HCT116 (cell line): ENCODE data around the gene RSPH6A. TPM values are rescaled to one million over a fixed set of nuclear protein-coding genes. Genes with fewer than 3 reads are reported as not detected.

Experiments
- ATAC-seq: fragments of 200-7000 bp; cut with Tn5 transposase; 2 replicates; pipeline ENCODE4 v1.9.1; 2020; ENCODE audit warnings: mild to moderate bottlenecking, moderate library complexity
- BruUV-seq: library from RNA; stranded (reverse); fragments of 400-500 nt; replicated peaks from 2 replicates; lab custom pipeline; 2021; lab: Mats Ljungman, UMichigan
- CTCF ChIA-PET: fragments of 300-600 bp; sonication (Branson Sonifier 250); formaldehyde crosslinking; loops from one replicate; lab custom pipeline; 2021; ENCODE audit warnings: antibody characterized with exemption; lab: Charles Lee
- POLR2A ChIA-PET: fragments of 300-600, 350-600 bp; sonication (Branson Sonifier 250); formaldehyde crosslinking; loops from one replicate; lab custom pipeline; 2021; ENCODE audit warnings: antibody characterized with exemption; lab: Charles Lee
- RAD21 ChIA-PET, 2 experiments: fragments of 300-600 bp; sonication (Branson Sonifier 250); formaldehyde crosslinking; loops; one replicate each; lab custom pipeline; 2023; ENCODE audit warnings: low total read pairs in 2 of 2; ENCODE audit not compliant: uncharacterized antibody in 2 of 2, unreplicated experiment in 2 of 2, low non-redundant PET in 1 of 2; lab: Charles Lee
- DNase-seq: peaks from one replicate; pipeline ENCODE4 v3.0.0-alpha.2; 2010; ENCODE audit warnings: low read depth, low spot score
- H2AFZ ChIP-seq: fragments of 200-600 bp; shearing (Covaris generic), sonication (generic); 2 replicates; pipeline ENCODE4 v1.6.1; 2017; ENCODE audit warnings: low read depth, mixed run types, mixed read lengths, antibody characterized with exemption, low read length; ENCODE audit not compliant: poor library complexity, severe bottlenecking
- H3K27ac ChIP-seq: 2 replicates; pipeline ENCODE4 v1.5.1; 2012; ENCODE audit warnings: low read depth, low read length
- H3K27me3 ChIP-seq: fragments of 200-600 bp; sonication (generic); 2 replicates; pipeline ENCODE4 v1.6.1; 2016; ENCODE audit warnings: mixed run types, low read length, mixed read lengths; ENCODE audit not compliant: insufficient read depth
- H3K36me3 ChIP-seq, 2 experiments: fragments of 200-500 bp in 1 of 2; fragments of 200-600 bp in 1 of 2; sonication (Bioruptor generic) in 1 of 2; sonication (generic) in 1 of 2; 2 replicates each; pipeline versions ENCODE4 v1.5.1 to v1.6.1; 2014 to 2016; ENCODE audit warnings: low read length in 2 of 2, inconsistent platforms in 1 of 2, mixed read lengths in 1 of 2, mixed run types in 1 of 2; ENCODE audit not compliant: insufficient read depth in 2 of 2, control insufficient read depth in 1 of 2
- H3K4me1 ChIP-seq, 2 experiments: fragments of 200-600 bp in 1 of 2; sonication (generic) in 1 of 2; 2 replicates each; pipeline versions ENCODE4 v1.5.1 to v1.6.1; 2012 to 2017; ENCODE audit warnings: low read length in 2 of 2, inconsistent platforms in 1 of 2, mild to moderate bottlenecking in 1 of 2, mixed read lengths in 1 of 2, mixed run types in 1 of 2, moderate library complexity in 1 of 2; ENCODE audit not compliant: insufficient read depth in 2 of 2, control insufficient read depth in 1 of 2
- H3K4me2 ChIP-seq: fragments of 200-600 bp; sonication (generic); 2 replicates; pipeline ENCODE4 v1.6.1; 2017; ENCODE audit warnings: mixed run types, low read length, mixed read lengths
- H3K4me3 ChIP-seq, 2 experiments: fragments of 200-600 bp in 1 of 2; sonication (generic) in 1 of 2; replicated peaks in 1 of 2; 2 replicates each; pipeline ENCODE4 v1.5.1; 2011 to 2016; ENCODE audit warnings: low read length in 2 of 2, control low read depth in 1 of 2, low read depth in 1 of 2, mild to moderate bottlenecking in 1 of 2, mixed read lengths in 1 of 2, mixed run types in 1 of 2
- H3K79me2 ChIP-seq: fragments of 200-600 bp; sonication (generic); 2 replicates; pipeline ENCODE4 v1.6.1; 2017; ENCODE audit warnings: mild to moderate bottlenecking, mixed run types, low read length, moderate library complexity, mixed read lengths; ENCODE audit not compliant: insufficient read depth
- H3K9ac ChIP-seq: fragments of 200-600 bp; sonication (generic); 2 replicates; pipeline ENCODE4 v1.6.1; 2016; ENCODE audit warnings: low read length, mixed read lengths
- H3K9me2 ChIP-seq: fragments of 200-600 bp; sonication (generic), shearing (Covaris generic); 2 replicates; pipeline ENCODE4 v1.6.1; 2017; ENCODE audit warnings: mixed run types, mild to moderate bottlenecking, moderate library complexity; ENCODE audit not compliant: insufficient read depth
- H3K9me3 ChIP-seq, 2 experiments: fragments of 200-500 bp in 1 of 2; fragments of 200-600 bp in 1 of 2; sonication (Bioruptor generic) in 1 of 2; sonication (generic) in 1 of 2; 2 replicates each; pipeline ENCODE4 v1.6.1; 2014 to 2017; ENCODE audit warnings: low read length in 2 of 2, mixed read lengths in 2 of 2, inconsistent platforms in 1 of 2, low read depth in 1 of 2, mild to moderate bottlenecking in 1 of 2, mixed run types in 1 of 2, moderate library complexity in 1 of 2; ENCODE audit not compliant: control insufficient read depth in 1 of 2, insufficient read depth in 1 of 2
- H4K20me1 ChIP-seq: fragments of 200-600 bp; sonication (generic), shearing (Covaris generic); 2 replicates; pipeline ENCODE4 v1.6.1; 2017; ENCODE audit warnings: mixed run types, mild to moderate bottlenecking, moderate library complexity; ENCODE audit not compliant: insufficient read depth
- ATF3 ChIP-seq: IDR thresholded peaks from 2 replicates; pipeline ENCODE4 v1.6.1; 2012
- EGR1 ChIP-seq: IDR thresholded peaks from 2 replicates; pipeline ENCODE4 v1.6.1; 2012; ENCODE audit warnings: low read depth
- ELF1 ChIP-seq: IDR thresholded peaks from 2 replicates; pipeline ENCODE4 v1.6.1; 2012; ENCODE audit warnings: low read depth, borderline replicate concordance
- EZH2 ChIP-seq: fragments of 200-600 bp; sonication (generic); IDR thresholded peaks from 2 replicates; pipeline ENCODE4 v1.6.1; 2017; ENCODE audit warnings: antibody characterized with exemption, mixed run types
- EZH2phosphoT487 ChIP-seq: fragments of 200-600 bp; IDR thresholded peaks from 2 replicates; pipeline ENCODE4 v1.6.1; 2018; ENCODE audit warnings: antibody characterized with exemption, borderline replicate concordance
- FOSL1 ChIP-seq: IDR thresholded peaks from 2 replicates; pipeline ENCODE4 v1.6.1; 2012; ENCODE audit warnings: low read depth
- JUND ChIP-seq: IDR thresholded peaks from 2 replicates; pipeline ENCODE4 v1.6.1; 2012
- MAX ChIP-seq: IDR thresholded peaks from 2 replicates; pipeline ENCODE4 v1.6.1; 2012
- POLR2A ChIP-seq: IDR thresholded peaks from 2 replicates; pipeline ENCODE4 v1.7.0; 2011; ENCODE audit warnings: borderline replicate concordance; ENCODE audit not compliant: insufficient read depth, insufficient read length; ENCODE audit errors: extremely low read depth
- POLR2AphosphoS5 ChIP-seq: IDR thresholded peaks from 2 replicates; pipeline ENCODE4 v1.6.1; 2011; ENCODE audit warnings: mild to moderate bottlenecking, low read depth, low read length, moderate library complexity
- REST ChIP-seq: IDR thresholded peaks from 2 replicates; pipeline ENCODE4 v1.6.1; 2012; ENCODE audit warnings: low read depth
- SIN3A ChIP-seq: IDR thresholded peaks from 2 replicates; pipeline ENCODE4 v1.6.1; 2012; ENCODE audit warnings: low read depth
- SP1 ChIP-seq: IDR thresholded peaks from 2 replicates; pipeline ENCODE4 v1.6.1; 2012; ENCODE audit warnings: low read depth
- SRF ChIP-seq: IDR thresholded peaks from 2 replicates; pipeline ENCODE4 v1.6.1; 2012; ENCODE audit warnings: low read depth
- TCF7L2 ChIP-seq: IDR thresholded peaks from 2 replicates; pipeline ENCODE4 v1.7.0; 2011; ENCODE audit warnings: borderline replicate concordance, inconsistent platforms; ENCODE audit not compliant: insufficient read depth, insufficient read length; ENCODE audit errors: extremely low read depth
- YY1 ChIP-seq: IDR thresholded peaks from 2 replicates; pipeline ENCODE4 v1.6.1; 2011; ENCODE audit warnings: low read length, low read depth, moderate library complexity, mild to moderate bottlenecking; ENCODE audit not compliant: insufficient replicate concordance; ENCODE audit errors: extremely low read depth
- ZBTB33 ChIP-seq: IDR thresholded peaks from 2 replicates; pipeline ENCODE4 v1.6.1; 2011; ENCODE audit warnings: mild to moderate bottlenecking, low read length, moderate library complexity; ENCODE audit not compliant: insufficient replicate concordance; ENCODE audit errors: extremely low read depth
- ZNF274 ChIP-seq: fragments of 200-500 bp; sonication (Bioruptor generic); IDR thresholded peaks from 2 replicates; pipeline ENCODE4 v1.6.1; 2014; ENCODE audit warnings: mild to moderate bottlenecking, low read depth, low read length, inconsistent platforms
- intact Hi-C: fragments of 100-400 bp; cut with micrococcal nuclease; formaldehyde crosslinking; loops from 2 replicates; pipeline ENCODE4 v1.10.0; 2022
- total RNA-seq: library from RNA; stranded (reverse); gene quantifications from one replicate; pipeline ENCODE4 v1.2.1, GENCODE V29; 2021; ENCODE audit not compliant: unreplicated experiment

The RSPH6A gene
- total RNA-seq, 1 experiment from 2014 or later, result 0.57 TPM

- no peak for TF ChIP-seq REST
- TF ChIP-seq ELF1, result no peak
- TF ChIP-seq EZH2, result no peak
- no peak for TF ChIP-seq POLR2A
Measured at GRCh38 chr19:45805719-45806118, 9.4 kb downstream of the RSPH6A start (continued).

GRCh38 chr19:45804959-45805230 is 10.2 kb downstream of the RSPH6A start:
- ATAC-seq (no peak), DNase-seq (no peak)
- Histone ChIP-seq H3K4me2 (no peak overlapping the region), H3K9ac (no peak overlapping the region), H3K27ac (no peak overlapping the region), H3K9me2 (no peaks in the 10 kb centered on the region), H3K4me3 (no peak overlapping the region), H3K4me1 (peaks cover 4 to 15% of the 10 kb centered on the region in 2 experiments; a peak in 3 of 4 replicates), H3K9me3 (no peaks in the 10 kb centered on the region), H3K79me2 (no peaks in the 10 kb centered on the region), H2AFZ (no peak overlapping the region), H3K27me3 (no peaks in the 10 kb centered on the region), H4K20me1 (no peaks in the 10 kb centered on the region), H3K36me3 (no peaks in the 10 kb centered on the region)
- ChIA-PET POLR2A (no interaction called here), CTCF (interaction anchor here (0.9 to 4.2 kb wide), 2 partner anchors 12 to 35 kb away, joined by 3 to 21 read pairs; no protein-coding TSS in a partner anchor), RAD21 (no interaction called here)
- BruUV-seq, result no TSS peak
- TF ChIP-seq YY1, result no peak
- TF ChIP-seq ZBTB33, result no peak
- no peak for TF ChIP-seq EZH2
- no peak for TF ChIP-seq FOSL1
- TF ChIP-seq TCF7L2, result no peak
- no peak for TF ChIP-seq SP1
- no peak for TF ChIP-seq POLR2A
- TF ChIP-seq SIN3A, result no peak
- no peak for TF ChIP-seq SRF
- TF ChIP-seq POLR2AphosphoS5, result no peak
- no peak for TF ChIP-seq ZNF274
- no peak for TF ChIP-seq ATF3
- TF ChIP-seq EGR1, result no peak
- TF ChIP-seq MAX, result no peak
- no peak for TF ChIP-seq JUND
- TF ChIP-seq EZH2phosphoT487, result no peak
- intact Hi-C loops, result no loop called here
